K562 (cell line): Measurements from ENCODE around the gene ROBO3.

Experiments
- ERF ChIP-seq: fragments of 450-650 bp; formaldehyde crosslinking; IDR thresholded peaks from 2 replicates; pipeline ENCODE4 v1.4.0; 2020; ENCODE audit warnings: mild to moderate bottlenecking, mixed read lengths
- HOXB6 ChIP-seq: fragments of 250-450 bp; sonication (Bioruptor Pico); IDR thresholded peaks from 2 replicates; pipeline ENCODE4 v1.5.1; 2022; ENCODE audit warnings: mild to moderate bottlenecking, borderline replicate concordance
- NFXL1 ChIP-seq: fragments of 450-650 bp; formaldehyde crosslinking; IDR thresholded peaks from 2 replicates; pipeline ENCODE4 v1.4.0; 2021; ENCODE audit warnings: mild to moderate bottlenecking
- SRF ChIP-seq, 2 experiments: fragments of 250-450, 450-650 bp in 1 of 2; sonication (Bioruptor Pico) in 1 of 2; sonication (generic) in 1 of 2; formaldehyde crosslinking; IDR thresholded peaks; 2 replicates each; pipeline versions ENCODE4 v1.5.0 to v1.5.1; 2020 to 2022; ENCODE audit warnings: mild to moderate bottlenecking in 1 of 2, missing genetic modification reagents in 1 of 2
- TF ChIP-seq, protein P1 (sequence below): IDR thresholded peaks from 2 replicates; pipeline ENCODE4 v1.6.1; 2012; ENCODE audit warnings: low read depth, low read length, improper control_type of control experiment, borderline replicate concordance
- TF ChIP-seq, protein P2 (sequence below), 3 experiments: IDR thresholded peaks in 2 of 3; conservative IDR thresholded peaks in 1 of 3; 2 replicates each; pipeline ENCODE4 v1.5.1; 2011 to 2012; ENCODE audit warnings: low read length in 3 of 3, mild to moderate bottlenecking in 3 of 3, control low read depth in 2 of 3, improper control_type of control experiment in 1 of 3, inconsistent platforms in 1 of 3, low read depth in 1 of 3, mixed read lengths in 1 of 3, moderate library complexity in 1 of 3; ENCODE audit not compliant: insufficient read depth in 2 of 3

DNA sequence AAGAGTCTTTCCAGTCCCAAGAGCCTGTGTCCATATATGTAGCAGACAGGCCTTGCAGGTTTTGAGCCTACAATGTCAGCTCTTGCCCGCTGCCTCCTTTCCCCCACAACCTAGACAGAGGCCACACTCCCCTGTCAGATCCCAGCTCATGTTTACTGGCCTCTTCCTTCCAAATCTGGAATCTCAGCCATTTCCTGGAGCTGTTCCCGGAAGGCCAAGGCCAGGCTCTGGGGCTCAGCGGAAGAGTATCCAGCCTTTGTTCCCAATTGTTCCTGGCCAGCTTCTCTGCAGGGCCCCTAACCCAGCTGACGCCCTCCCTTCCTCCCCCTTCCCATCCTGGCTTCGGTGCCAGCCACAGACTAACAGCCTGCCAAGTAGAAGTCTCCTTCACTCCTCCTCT lies 33.5 kb downstream of the ROBO3 start:
- TF ChIP-seq HOXB6 (CRISPR knock-in tag) (no peak), ERF (CRISPR knock-in tag) (no peak), NFXL1 (CRISPR knock-in tag) (no peak), SRF (CRISPR knock-in tag; IDR thresholded peaks at IDR 0.05) (no peak)
- TF ChIP-seq, protein P1, sequence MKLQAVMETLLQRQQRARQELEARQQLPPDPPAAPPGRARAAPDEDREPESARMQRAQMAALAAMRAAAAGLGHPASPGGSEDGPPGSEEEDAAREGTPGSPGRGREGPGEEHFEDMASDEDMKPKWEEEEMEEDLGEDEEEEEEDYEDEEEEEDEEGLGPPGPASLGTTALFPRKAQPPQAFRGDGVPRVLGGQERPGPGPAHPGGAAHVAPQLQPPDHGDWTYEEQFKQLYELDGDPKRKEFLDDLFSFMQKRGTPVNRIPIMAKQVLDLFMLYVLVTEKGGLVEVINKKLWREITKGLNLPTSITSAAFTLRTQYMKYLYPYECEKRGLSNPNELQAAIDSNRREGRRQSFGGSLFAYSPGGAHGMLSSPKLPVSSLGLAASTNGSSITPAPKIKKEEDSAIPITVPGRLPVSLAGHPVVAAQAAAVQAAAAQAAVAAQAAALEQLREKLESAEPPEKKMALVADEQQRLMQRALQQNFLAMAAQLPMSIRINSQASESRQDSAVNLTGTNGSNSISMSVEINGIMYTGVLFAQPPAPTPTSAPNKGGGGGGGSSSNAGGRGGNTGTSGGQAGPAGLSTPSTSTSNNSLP: no peak
- TF ChIP-seq, protein P2, sequence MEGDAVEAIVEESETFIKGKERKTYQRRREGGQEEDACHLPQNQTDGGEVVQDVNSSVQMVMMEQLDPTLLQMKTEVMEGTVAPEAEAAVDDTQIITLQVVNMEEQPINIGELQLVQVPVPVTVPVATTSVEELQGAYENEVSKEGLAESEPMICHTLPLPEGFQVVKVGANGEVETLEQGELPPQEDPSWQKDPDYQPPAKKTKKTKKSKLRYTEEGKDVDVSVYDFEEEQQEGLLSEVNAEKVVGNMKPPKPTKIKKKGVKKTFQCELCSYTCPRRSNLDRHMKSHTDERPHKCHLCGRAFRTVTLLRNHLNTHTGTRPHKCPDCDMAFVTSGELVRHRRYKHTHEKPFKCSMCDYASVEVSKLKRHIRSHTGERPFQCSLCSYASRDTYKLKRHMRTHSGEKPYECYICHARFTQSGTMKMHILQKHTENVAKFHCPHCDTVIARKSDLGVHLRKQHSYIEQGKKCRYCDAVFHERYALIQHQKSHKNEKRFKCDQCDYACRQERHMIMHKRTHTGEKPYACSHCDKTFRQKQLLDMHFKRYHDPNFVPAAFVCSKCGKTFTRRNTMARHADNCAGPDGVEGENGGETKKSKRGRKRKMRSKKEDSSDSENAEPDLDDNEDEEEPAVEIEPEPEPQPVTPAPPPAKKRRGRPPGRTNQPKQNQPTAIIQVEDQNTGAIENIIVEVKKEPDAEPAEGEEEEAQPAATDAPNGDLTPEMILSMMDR (IDR thresholded peaks at IDR 0.05 in 2 of 3, conservative IDR thresholded peaks at IDR 0.05 in 1 of 3; ENCODE audit: insufficient read depth in 2 of 3, low read depth in 1 of 3, low read length in 3 of 3): no peak
